K562 (cell line): ENCODE results near the gene HAPLN1. TPM values are rescaled to one million over a fixed set of nuclear protein-coding genes. Genes with fewer than 3 reads are reported as not detected.

Experiments
- ATAC-seq: fragments of 200-7000 bp; cut with Tn5 transposase; 3 replicates; pipeline ENCODE4 v1.9.1; 2020; ENCODE audit warnings: moderate library complexity
- BruUV-seq: library from RNA; stranded (reverse); fragments of 400-500 nt; replicated peaks from 2 replicates; lab custom pipeline; 2021; lab: Mats Ljungman, UMichigan
- CTCF ChIA-PET: fragments of 300-600 bp; formaldehyde crosslinking; extraction: SDS; loops from one replicate; lab custom pipeline; 2021; ENCODE audit warnings: low intra/inter-chr PET ratio; lab: Yijun Ruan, JAX
- POLR2A ChIA-PET: fragments of 300-600, 350-650 bp; sonication (Branson Sonifier 250); formaldehyde crosslinking; extraction: SDS; loops from one replicate; lab custom pipeline; 2021; ENCODE audit warnings: antibody characterized with exemption, inconsistent platforms; lab: Yijun Ruan, JAX
- DNase-seq, 4 experiments: peaks; one replicate each; pipeline versions ENCODE4 v3.0.0 to v3.0.0-alpha.2; 2011 to 2018; ENCODE audit warnings: low spot score in 3 of 4, mixed read lengths in 3 of 4; ENCODE audit errors: extremely low read depth in 1 of 4
- FAIRE-seq: peaks from 2 replicates; lab custom pipeline; 2011; peaks lifted over from hg19 to GRCh38; lab: Jason Lieb, UNC
- H2AFZ ChIP-seq: 2 replicates; pipeline ENCODE4 v1.6.0; 2011; ENCODE audit warnings: low read depth, low read length, control low read depth, inconsistent platforms
- H3K27ac ChIP-seq: fragments of 200-600 bp; 3 replicates; pipeline ENCODE4 v1.8.0; 2011; ENCODE audit warnings: low read depth, mild to moderate bottlenecking, control low read depth, inconsistent platforms, low read length, moderate library complexity, mixed read lengths; ENCODE audit errors: extremely low read depth
- H3K27me3 ChIP-seq, 2 experiments: fragments of 300-600 bp in 1 of 2; 2 replicates in 1 of 2; 3 replicates in 1 of 2; pipeline versions ENCODE4 v1.6.0 to v1.8.0; 2011; ENCODE audit warnings: inconsistent platforms in 2 of 2, low read length in 2 of 2, mild to moderate bottlenecking in 1 of 2, mixed read lengths in 1 of 2, moderate library complexity in 1 of 2; ENCODE audit not compliant: control insufficient read depth in 2 of 2, insufficient read depth in 2 of 2
- H3K36me3 ChIP-seq: fragments of 300-600 bp; 3 replicates; pipeline ENCODE4 v1.8.0; 2011; ENCODE audit warnings: mild to moderate bottlenecking, low read length, inconsistent platforms; ENCODE audit not compliant: control insufficient read depth, insufficient read depth
- H3K4me1 ChIP-seq, 2 experiments: fragments of 200-600 bp in 1 of 2; replicated peaks in 1 of 2; 2 replicates in 1 of 2; 3 replicates in 1 of 2; pipeline versions ENCODE4 v1.5.1 to v1.8.0; 2011; ENCODE audit warnings: inconsistent platforms in 2 of 2, low read length in 2 of 2, mild to moderate bottlenecking in 1 of 2, mixed read lengths in 1 of 2, moderate library complexity in 1 of 2; ENCODE audit not compliant: control insufficient read depth in 2 of 2, insufficient read depth in 2 of 2
- H3K4me2 ChIP-seq: 2 replicates; pipeline ENCODE4 v1.6.1; 2011; ENCODE audit warnings: low read length, control low read depth, inconsistent platforms, mixed read lengths; ENCODE audit not compliant: insufficient read depth
- H3K4me3 ChIP-seq: fragments of 200-600 bp; sonication (generic), shearing (Covaris generic); 2 replicates; pipeline ENCODE4 v1.5.1; 2016; ENCODE audit warnings: control low read depth, inconsistent platforms
- H3K79me2 ChIP-seq: fragments of 200-600 bp; 3 replicates; pipeline ENCODE4 v1.8.0; 2011; ENCODE audit warnings: low read length, inconsistent platforms; ENCODE audit not compliant: control insufficient read depth, insufficient read depth
- H3K9ac ChIP-seq, 2 experiments: 2 replicates each; pipeline versions ENCODE4 v1.6.0 to v1.6.1; 2011; ENCODE audit warnings: low read depth in 2 of 2, low read length in 2 of 2, control low read depth in 1 of 2, inconsistent platforms in 1 of 2, mild to moderate bottlenecking in 1 of 2, mixed read lengths in 1 of 2; ENCODE audit not compliant: insufficient read depth in 1 of 2
- H3K9me1 ChIP-seq: one replicate; pipeline ENCODE4 v1.6.0; 2011; ENCODE audit warnings: inconsistent platforms, mild to moderate bottlenecking, low read length, moderate library complexity; ENCODE audit not compliant: control insufficient read depth, insufficient read depth
- H3K9me3 ChIP-seq: replicated peaks from 2 replicates; pipeline ENCODE4 v1.5.1; 2011; ENCODE audit warnings: low read depth, low read length, inconsistent platforms; ENCODE audit not compliant: control insufficient read depth, insufficient read depth
- H4K20me1 ChIP-seq: replicated peaks from 2 replicates; pipeline ENCODE4 v1.6.1; 2011; ENCODE audit warnings: low read length, inconsistent platforms, mixed read lengths; ENCODE audit not compliant: control insufficient read depth, insufficient read depth
- KLF10 ChIP-seq: fragments of 250-450 bp; sonication (Bioruptor Pico); IDR thresholded peaks from 2 replicates; pipeline ENCODE4 v1.6.1; 2021; ENCODE audit warnings: matching md5 sums
- MYC ChIP-seq, 2 experiments: fragments of 250-450 bp in 1 of 2; sonication (Bioruptor Pico) in 1 of 2; IDR thresholded peaks; 2 replicates each; pipeline versions ENCODE4 v1.5.1 to v1.6.1; 2012 to 2021; ENCODE audit warnings: low read depth in 2 of 2, borderline replicate concordance in 1 of 2, improper control_type of control experiment in 1 of 2, low read length in 1 of 2, mild to moderate bottlenecking in 1 of 2, moderate library complexity in 1 of 2
- PRPF4 ChIP-seq: fragments of 200-400 bp; formaldehyde crosslinking; IDR thresholded peaks from one replicate; pipeline ENCODE4 v1.6.1; 2017; ENCODE audit warnings: low read length, low read depth, mild to moderate bottlenecking; ENCODE audit not compliant: insufficient read depth, poor library complexity, severe bottlenecking
- USF2 ChIP-seq: sonication (generic); formaldehyde crosslinking; IDR thresholded peaks from 2 replicates; pipeline ENCODE4 v1.5.0; 2020; ENCODE audit warnings: missing genetic modification reagents
- ZNF174 ChIP-seq: fragments of 250-450 bp; sonication (Bioruptor Pico); IDR thresholded peaks from 2 replicates; pipeline ENCODE4 v1.4.0; 2020; ENCODE audit warnings: mild to moderate bottlenecking
- ZNF695 ChIP-seq: fragments of 450-650 bp; formaldehyde crosslinking; IDR thresholded peaks from 2 replicates; pipeline ENCODE4 v1.4.0; 2020; ENCODE audit warnings: mild to moderate bottlenecking, moderate library complexity
- ZNF785 ChIP-seq: fragments of 250-450 bp; sonication (Bioruptor Pico); IDR thresholded peaks from 2 replicates; pipeline ENCODE4 v1.4.0; 2020; ENCODE audit warnings: mild to moderate bottlenecking
- WGBS: fragments of 100-300 bp; shearing (Covaris generic); methylation state at CpG from one replicate; pipeline ENCODE4 v1.1.6; 2016; ENCODE audit warnings: low coverage, mixed read lengths; ENCODE audit not compliant: insufficient coverage; ENCODE audit errors: missing lambda C conversion rate; 5-methylcytosine and 5-hydroxymethylcytosine counted together
- in situ Hi-C: fragments of 300-500 bp; cut with MboI; formaldehyde crosslinking; loops from 4 replicates; pipeline ENCODE4 v1.15.0; 2018; ENCODE audit warnings: inconsistent platforms, mixed read lengths
- intact Hi-C: fragments of 100-400 bp; cut with micrococcal nuclease; formaldehyde crosslinking; loops from 2 replicates; pipeline ENCODE4 v1.14.2; 2022
- polyA plus RNA-seq, 8 experiments: library from polyadenylated mRNA; depleted of rRNA in 4 of 8; stranded (reverse) in 5 of 8; unstranded in 3 of 8; fragments of >200 nt; fragmentation: Nextera tagmentation in 2 of 8; fragmentation: Illumina TruSeq in 1 of 8; extraction: Ambion mirVana in 2 of 8; extraction: Trizol in 1 of 8; gene quantifications; 2 replicates each; pipeline versions ENCODE4 v1.2.1 to v1.2.3, GENCODE V29; 2011 to 2014; ENCODE audit warnings: inconsistent platforms in 1 of 8, missing spikeins in 1 of 8
- total RNA-seq, 7 experiments: library from RNA; depleted of rRNA in 6 of 7; stranded (reverse); fragments of >200 nt in 6 of 7; fragmentation: Illumina TruSeq in 2 of 7; extraction: Trizol in 2 of 7; gene quantifications; 2 replicates each; pipeline versions ENCODE4 v1.2.1 to v1.2.3, GENCODE V29; 2011 to 2021; ENCODE audit warnings: low replicate concordance in 1 of 7

Gene HAPLN1
- total and polyA plus RNA-seq, 9 of the 15 experiments (the other 6 are each of a cell fraction or from before 2014, with no cell fraction given): not detected

GRCh38 chr5:83723031-83723430 lies 2.4 kb upstream of the HAPLN1 start:
- Histone ChIP-seq H3K4me2 (no peak overlapping the region), H3K4me1 (peaks cover 0 to 8% of the 10 kb centered on the region in 2 experiments; a peak in 1 of 5 replicates), H3K4me3 (no peak overlapping the region), H3K27ac (no peak overlapping the region), H3K27me3 (peaks cover 3 to 18% of the 10 kb centered on the region in 2 experiments; a peak in 3 of 5 replicates), H2AFZ (no peak overlapping the region), H4K20me1 (no peaks in the 10 kb centered on the region), H3K9me3 (no peaks in the 10 kb centered on the region), H3K9me1 (no peaks in the 10 kb centered on the region), H3K79me2 (no peaks in the 10 kb centered on the region), H3K9ac (no peak overlapping the region), H3K36me3 (no peaks in the 10 kb centered on the region)
- TF ChIP-seq PRPF4: no peak
- TF ChIP-seq ZNF785: no peak
- no peak for TF ChIP-seq ZNF174 (CRISPR knock-in tag)
- TF ChIP-seq KLF10 (CRISPR knock-in tag): no peak
- no peak for TF ChIP-seq USF2
- no peak for TF ChIP-seq ZNF695 (CRISPR knock-in tag)
- TF ChIP-seq MYC (IDR thresholded peaks at IDR 0.05; ENCODE audit: low read depth, low read length): no peak
- no peak for TF ChIP-seq MYC (CRISPR knock-in tag; IDR thresholded peaks at IDR 0.05; ENCODE audit: borderline replicate concordance, low read depth)
- BruUV-seq: no TSS peak
- FAIRE-seq: no peak
- DNase-seq: no peak
- intact Hi-C loops (no loop called here), in situ Hi-C loops (no loop called here)
- no peak for ATAC-seq
- WGBS: 0% methylated on average over 7 of the region's 7 CpGs
- POLR2A ChIA-PET: no interaction called here
- CTCF ChIA-PET: interaction anchor here (0.6 kb wide), 1 partner anchor 268 kb away, joined by 5 read pairs; no protein-coding TSS in a partner anchor
